Measurements from ENCODE around the gene RFWD3.

DNA sequence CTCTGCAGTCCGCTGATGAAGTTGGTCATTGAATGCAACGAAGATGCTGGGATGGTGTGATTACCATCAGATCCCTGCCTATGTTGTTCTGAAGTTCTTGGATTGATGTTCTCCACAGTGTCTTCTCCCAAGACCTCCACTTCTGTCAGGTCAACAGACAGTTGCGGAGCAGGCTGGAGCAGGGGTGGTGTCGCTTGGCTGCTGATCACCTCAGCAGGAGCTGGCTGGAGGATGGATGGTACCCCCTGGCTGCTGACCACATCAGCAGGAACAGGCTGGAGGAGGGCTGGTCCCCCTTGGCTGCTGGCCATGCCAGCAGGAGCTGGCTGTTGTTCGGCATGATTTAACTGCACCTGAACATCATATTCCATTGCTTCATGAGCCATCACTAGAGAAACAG is 5.6 kb downstream of the RFWD3 start:
- TF ChIP-seq, protein P1, sequence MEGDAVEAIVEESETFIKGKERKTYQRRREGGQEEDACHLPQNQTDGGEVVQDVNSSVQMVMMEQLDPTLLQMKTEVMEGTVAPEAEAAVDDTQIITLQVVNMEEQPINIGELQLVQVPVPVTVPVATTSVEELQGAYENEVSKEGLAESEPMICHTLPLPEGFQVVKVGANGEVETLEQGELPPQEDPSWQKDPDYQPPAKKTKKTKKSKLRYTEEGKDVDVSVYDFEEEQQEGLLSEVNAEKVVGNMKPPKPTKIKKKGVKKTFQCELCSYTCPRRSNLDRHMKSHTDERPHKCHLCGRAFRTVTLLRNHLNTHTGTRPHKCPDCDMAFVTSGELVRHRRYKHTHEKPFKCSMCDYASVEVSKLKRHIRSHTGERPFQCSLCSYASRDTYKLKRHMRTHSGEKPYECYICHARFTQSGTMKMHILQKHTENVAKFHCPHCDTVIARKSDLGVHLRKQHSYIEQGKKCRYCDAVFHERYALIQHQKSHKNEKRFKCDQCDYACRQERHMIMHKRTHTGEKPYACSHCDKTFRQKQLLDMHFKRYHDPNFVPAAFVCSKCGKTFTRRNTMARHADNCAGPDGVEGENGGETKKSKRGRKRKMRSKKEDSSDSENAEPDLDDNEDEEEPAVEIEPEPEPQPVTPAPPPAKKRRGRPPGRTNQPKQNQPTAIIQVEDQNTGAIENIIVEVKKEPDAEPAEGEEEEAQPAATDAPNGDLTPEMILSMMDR (IDR thresholded peaks at IDR 0.05; ENCODE audit: poor library complexity) = no peak
- TF ChIP-seq EZH2 (IDR thresholded peaks at IDR 0.05; ENCODE audit: borderline replicate concordance) = no peak
- TF ChIP-seq EZH2phosphoT487 (IDR thresholded peaks at IDR 0.05; ENCODE audit: low read depth, severe bottlenecking, unreplicated experiment) = no peak
